Erythroblast (primary cell): ENCODE results near the gene ARHGDIA.

Experiments
- GATA1 ChIP-seq: IDR thresholded peaks from 2 replicates; pipeline ENCODE4 v1.6.1; 2011; ENCODE audit warnings: low read depth, mild to moderate bottlenecking, control low read depth, low read length, moderate library complexity
- POLR2A ChIP-seq: IDR thresholded peaks from 2 replicates; pipeline ENCODE4 v1.6.1; 2011; ENCODE audit warnings: mild to moderate bottlenecking, low read length

GRCh38 chr17:81905424-81905875 lies 34.3 kb upstream of the ARHGDIA start:
- no peak for TF ChIP-seq POLR2A
- no peak for TF ChIP-seq GATA1
